BLaER1 (cell line): ENCODE data around the gene EXOC6B.
"Not testable (repeated sequence)": the region's sequence is repeated elsewhere in the genome, so short reads cannot be mapped to it uniquely, and the experiment has no call there.

Source experiments
- H3K27ac ChIP-seq: shearing (Covaris generic); formaldehyde crosslinking; 2 replicates; pipeline ENCODE4 v1.8.1; 2022
- H3K27me3 ChIP-seq: shearing (Covaris generic); formaldehyde crosslinking; 2 replicates; pipeline ENCODE4 v1.8.1; 2022
- H3K36me3 ChIP-seq: shearing (Covaris generic); formaldehyde crosslinking; 2 replicates; pipeline ENCODE4 v1.8.1; 2022
- H3K4me1 ChIP-seq: shearing (Covaris generic); formaldehyde crosslinking; 2 replicates; pipeline ENCODE4 v1.8.1; 2022
- H3K4me2 ChIP-seq: shearing (Covaris generic); formaldehyde crosslinking; 2 replicates; pipeline ENCODE4 v1.8.1; 2022
- H3K4me3 ChIP-seq: shearing (Covaris generic); formaldehyde crosslinking; 2 replicates; pipeline ENCODE4 v1.8.1; 2022
- H3K9ac ChIP-seq: shearing (Covaris generic); formaldehyde crosslinking; 2 replicates; pipeline ENCODE4 v1.8.1; 2022
- H3K9me3 ChIP-seq: shearing (Covaris generic); formaldehyde crosslinking; 2 replicates; pipeline ENCODE4 v1.8.1; 2022
- H4K20me1 ChIP-seq: shearing (Covaris generic); formaldehyde crosslinking; 2 replicates; pipeline ENCODE4 v1.8.1; 2022
- Cebpa-rat ChIP-seq: shearing (Covaris generic); IDR thresholded peaks from 2 replicates; pipeline ENCODE4 v1.8.1; 2022

EXOC6B gene

GRCh38 chr2:72511906-72512305 is 313.9 kb downstream of the EXOC6B start:
- H3K4me3 ChIP-seq, result no peak overlapping the region

GRCh38 chr2:72497763-72498162 is 328.1 kb downstream of the EXOC6B start:
- H3K36me3 ChIP-seq, result no peaks in the 10 kb centered on the region
- no peak overlapping the region for H3K27ac ChIP-seq
- no peak overlapping the region for H3K4me2 ChIP-seq
- no peak for TF ChIP-seq Cebpa-rat
- H3K9ac ChIP-seq, result no peak overlapping the region
- no peak overlapping the region for H3K4me3 ChIP-seq
- no peaks in the 10 kb centered on the region for H3K9me3 ChIP-seq
- no peaks in the 10 kb centered on the region for H3K27me3 ChIP-seq
- no peaks in the 10 kb centered on the region for H3K4me1 ChIP-seq
- no peaks in the 10 kb centered on the region for H4K20me1 ChIP-seq

More at GRCh38 chr2:72511906-72512305, 313.9 kb downstream of the EXOC6B start:
- TF ChIP-seq Cebpa-rat, result no peak
- H3K4me1 ChIP-seq, result no peaks in the 10 kb centered on the region
- no peaks in the 10 kb centered on the region for H3K36me3 ChIP-seq
- H3K9ac ChIP-seq, result no peak overlapping the region
- H3K9me3 ChIP-seq, result no peaks in the 10 kb centered on the region
- no peaks in the 10 kb centered on the region for H4K20me1 ChIP-seq
- H3K27me3 ChIP-seq, result no peaks in the 10 kb centered on the region
- no peak overlapping the region for H3K27ac ChIP-seq
- H3K4me2 ChIP-seq, result no peak overlapping the region

GRCh38 chr2:72496479-72496878 is 329.4 kb downstream of the EXOC6B start:
- TF ChIP-seq Cebpa-rat, result no peak
- Histone ChIP-seq H3K27me3 (no peaks in the 10 kb centered on the region), H3K4me1 (no peaks in the 10 kb centered on the region), H3K9ac (no peak overlapping the region), H3K4me2 (no peak overlapping the region), H4K20me1 (no peaks in the 10 kb centered on the region), H3K4me3 (no peak overlapping the region), H3K36me3 (no peaks in the 10 kb centered on the region), H3K27ac (no peak overlapping the region), H3K9me3 (no peaks in the 10 kb centered on the region)

- Histone ChIP-seq H3K9me3 (no peaks in the 10 kb centered on the region), H3K4me2 (no peak overlapping the region), H3K27me3 (no peaks in the 10 kb centered on the region), H3K4me1 (no peaks in the 10 kb centered on the region), H3K36me3 (no peaks in the 10 kb centered on the region), H3K9ac (no peak overlapping the region), H4K20me1 (no peaks in the 10 kb centered on the region), H3K27ac (no peak overlapping the region), H3K4me3 (no peak overlapping the region)
- TF ChIP-seq Cebpa-rat, result no peak
Measured at GRCh38 chr2:72494392-72494791, 331.4 kb downstream of the EXOC6B start.

GRCh38 chr2:72484622-72485021 is 341.2 kb downstream of the EXOC6B start:
- H3K27me3 ChIP-seq, H3K4me2 ChIP-seq, H3K4me3 ChIP-seq, H3K4me1 ChIP-seq, H3K9ac ChIP-seq, H3K9me3 ChIP-seq, H4K20me1 ChIP-seq, H3K27ac ChIP-seq, H3K36me3 ChIP-seq: not testable (repeated sequence)

- no peaks in the 10 kb centered on the region for H3K9me3 ChIP-seq
- H3K4me2 ChIP-seq, result no peak overlapping the region
- no peak for TF ChIP-seq Cebpa-rat
- H3K36me3 ChIP-seq, result no peaks in the 10 kb centered on the region
- no peak overlapping the region for H3K9ac ChIP-seq
- H3K4me3 ChIP-seq, result no peak overlapping the region
- no peaks in the 10 kb centered on the region for H3K4me1 ChIP-seq
- H4K20me1 ChIP-seq, result no peaks in the 10 kb centered on the region
- H3K27me3 ChIP-seq, result no peaks in the 10 kb centered on the region
- no peak overlapping the region for H3K27ac ChIP-seq
Measured at GRCh38 chr2:72483346-72483745, 342.5 kb downstream of the EXOC6B start.

GRCh38 chr2:72475246-72475645 is 350.6 kb downstream of the EXOC6B start:
- no peaks in the 10 kb centered on the region for H3K4me1 ChIP-seq
- no peak for TF ChIP-seq Cebpa-rat
- H4K20me1 ChIP-seq, result no peaks in the 10 kb centered on the region
- 0 out of 2 replicates have a peak, but pooled peaks cover 10% of the 10 kb centered on the region for H3K36me3 ChIP-seq
- no peak overlapping the region for H3K4me2 ChIP-seq
- H3K27ac ChIP-seq, result no peak overlapping the region
- H3K9me3 ChIP-seq, result peaks cover 26% of the 10 kb centered on the region
- no peaks in the 10 kb centered on the region for H3K27me3 ChIP-seq
- no peak overlapping the region for H3K9ac ChIP-seq
- no peak overlapping the region for H3K4me3 ChIP-seq

GRCh38 chr2:72457801-72458516 is 367.9 kb downstream of the EXOC6B start:
- Histone ChIP-seq H3K9me3 (peaks cover 5% of the 10 kb centered on the region), H3K27me3 (no peaks in the 10 kb centered on the region), H3K4me3 (no peak overlapping the region), H3K27ac (no peak overlapping the region), H3K4me2 (no peak overlapping the region), H3K36me3 (no peaks in the 10 kb centered on the region), H3K9ac (no peak overlapping the region), H3K4me1 (no peaks in the 10 kb centered on the region), H4K20me1 (no peaks in the 10 kb centered on the region)
- TF ChIP-seq Cebpa-rat, result no peak

GRCh38 chr2:72454189-72454588 is 371.6 kb downstream of the EXOC6B start:
- no peak for TF ChIP-seq Cebpa-rat
- no peaks in the 10 kb centered on the region for H3K4me1 ChIP-seq
- H3K27ac ChIP-seq, result no peak overlapping the region
- no peaks in the 10 kb centered on the region for H4K20me1 ChIP-seq
- no peak overlapping the region for H3K4me2 ChIP-seq
- no peak overlapping the region for H3K4me3 ChIP-seq
- H3K36me3 ChIP-seq, result no peaks in the 10 kb centered on the region
- H3K9me3 ChIP-seq, result no peaks in the 10 kb centered on the region
- H3K27me3 ChIP-seq, result no peaks in the 10 kb centered on the region
- no peak overlapping the region for H3K9ac ChIP-seq

GRCh38 chr2:72442270-72442669 is 383.6 kb downstream of the EXOC6B start:
- no peak overlapping the region for H3K27ac ChIP-seq
- no peak overlapping the region for H3K9ac ChIP-seq
- no peaks in the 10 kb centered on the region for H4K20me1 ChIP-seq
- H3K4me1 ChIP-seq, result no peaks in the 10 kb centered on the region
- no peak overlapping the region for H3K4me2 ChIP-seq
- TF ChIP-seq Cebpa-rat, result no peak
- H3K9me3 ChIP-seq, result peaks cover 9% of the 10 kb centered on the region
- no peaks in the 10 kb centered on the region for H3K36me3 ChIP-seq
- H3K27me3 ChIP-seq, result no peaks in the 10 kb centered on the region
- no peak overlapping the region for H3K4me3 ChIP-seq

- no peak for TF ChIP-seq Cebpa-rat
- Histone ChIP-seq H3K9me3 (peaks cover 15% of the 10 kb centered on the region), H3K27ac (no peak overlapping the region), H3K27me3 (no peaks in the 10 kb centered on the region), H3K4me3 (no peak overlapping the region), H3K36me3 (no peaks in the 10 kb centered on the region), H3K9ac (no peak overlapping the region), H4K20me1 (no peaks in the 10 kb centered on the region), H3K4me1 (no peaks in the 10 kb centered on the region), H3K4me2 (no peak overlapping the region)
Measured at GRCh38 chr2:72439892-72440291, 385.9 kb downstream of the EXOC6B start.
